ENCODE data around the gene INSRR.
A peak's percentile ranks its signal among the peaks of the same experiment; 100 is the strongest.

Gene INSRR

GRCh38 chr1:156895927-156896326, 37.0 kb upstream of the INSRR start:
- no peaks in the 10 kb centered on the region for H3K27me3 ChIP-seq (ENCODE audit: insufficient read depth, low read depth, severe bottlenecking)
- H3K9me3 ChIP-seq (ENCODE audit: severe bottlenecking) = no peaks in the 10 kb centered on the region
- no peak for DNase-seq
- H3K36me3 ChIP-seq = no peaks in the 10 kb centered on the region
- H3K4me3 ChIP-seq (ENCODE audit: low read depth, low read length) = no peak overlapping the region
- H3K27ac ChIP-seq = no peak overlapping the region
- TF ChIP-seq CTCF (IDR thresholded peaks at IDR 0.05; ENCODE audit: low read depth, low read length) = no peak

GRCh38 chr1:156895455-156895812, 36.5 kb upstream of the INSRR start:
- no peaks in the 10 kb centered on the region for H3K9me3 ChIP-seq (ENCODE audit: severe bottlenecking)
- no peak overlapping the region for H3K4me3 ChIP-seq (ENCODE audit: low read depth, low read length)
- TF ChIP-seq CTCF (IDR thresholded peaks at IDR 0.05; ENCODE audit: low read depth, low read length) = no peak
- no peaks in the 10 kb centered on the region for H3K27me3 ChIP-seq (ENCODE audit: insufficient read depth, low read depth, severe bottlenecking)
- no peak overlapping the region for H3K27ac ChIP-seq
- DNase-seq = no peak
- H3K36me3 ChIP-seq = no peaks in the 10 kb centered on the region

- DNase-seq = peak; percentile 72
- Histone ChIP-seq H3K9me3 (ENCODE audit: severe bottlenecking) (no peaks in the 10 kb centered on the region), H3K27ac (no peak overlapping the region), H3K36me3 (no peaks in the 10 kb centered on the region), H3K4me3 (ENCODE audit: low read depth, low read length) (no peak overlapping the region), H3K27me3 (ENCODE audit: insufficient read depth, low read depth, severe bottlenecking) (no peaks in the 10 kb centered on the region)
- TF ChIP-seq CTCF (IDR thresholded peaks at IDR 0.05; ENCODE audit: low read depth, low read length) = no peak
These were observed 36.0 kb upstream of the INSRR start for GRCh38 chr1:156894711-156895454.

- no peak for TF ChIP-seq CTCF (IDR thresholded peaks at IDR 0.05; ENCODE audit: low read depth, low read length)
- no peak overlapping the region for H3K27ac ChIP-seq
- H3K36me3 ChIP-seq = no peaks in the 10 kb centered on the region
- no peaks in the 10 kb centered on the region for H3K9me3 ChIP-seq (ENCODE audit: severe bottlenecking)
- no peak for DNase-seq
- no peaks in the 10 kb centered on the region for H3K27me3 ChIP-seq (ENCODE audit: insufficient read depth, low read depth, severe bottlenecking)
- no peak overlapping the region for H3K4me3 ChIP-seq (ENCODE audit: low read depth, low read length)
These were observed 35.1 kb upstream of the INSRR start for GRCh38 chr1:156894001-156894400.

- no peak for DNase-seq
- no peak for TF ChIP-seq CTCF (IDR thresholded peaks at IDR 0.05; ENCODE audit: low read depth, low read length)
- H3K36me3 ChIP-seq = no peaks in the 10 kb centered on the region
- no peaks in the 10 kb centered on the region for H3K27me3 ChIP-seq (ENCODE audit: insufficient read depth, low read depth, severe bottlenecking)
- no peak within 1 kb of the TSS for H3K27ac ChIP-seq
- H3K9me3 ChIP-seq (ENCODE audit: severe bottlenecking) = no peaks in the 10 kb centered on the region
- H3K4me3 ChIP-seq (ENCODE audit: low read depth, low read length) = no peak within 1 kb of the TSS
These were observed 34.4 kb upstream of the INSRR start, which contains the start of gene PEAR1 for GRCh38 chr1:156893048-156893953. Gene PEAR1, plus strand, starts transcription at chr1:156893718. Its CDS starts 10,209 bp downstream, at chr1:156903927.
